HEK293 (cell line): ENCODE data around the gene WAPL.

Experiments
- GLI4 ChIP-seq: fragments of 450-650 bp; formaldehyde crosslinking; IDR thresholded peaks from 2 replicates; pipeline ENCODE4 v1.5.1; 2016; ENCODE audit warnings: missing biosample characterization, missing genetic modification characterization
- GLIS2 ChIP-seq: fragments of 450-650 bp; formaldehyde crosslinking; IDR thresholded peaks from 2 replicates; pipeline ENCODE4 v1.5.1; 2016; ENCODE audit warnings: missing biosample characterization, missing genetic modification characterization
- HOXA7 ChIP-seq: sonication (generic); formaldehyde crosslinking; IDR thresholded peaks from 2 replicates; pipeline ENCODE4 v1.8.1; 2022; ENCODE audit warnings: missing genetic modification reagents, borderline replicate concordance
- HOXD13 ChIP-seq: sonication (generic); formaldehyde crosslinking; IDR thresholded peaks from 2 replicates; pipeline ENCODE4 v1.8.0; 2022; ENCODE audit warnings: missing genetic modification reagents, borderline replicate concordance
- KLF1 ChIP-seq: fragments of 450-650 bp; formaldehyde crosslinking; IDR thresholded peaks from 2 replicates; pipeline ENCODE4 v1.5.1; 2016; ENCODE audit warnings: missing biosample characterization, missing genetic modification characterization
- PRDM1 ChIP-seq: fragments of 450-650 bp; formaldehyde crosslinking; IDR thresholded peaks from 2 replicates; pipeline ENCODE4; 2016; ENCODE audit warnings: missing biosample characterization, missing genetic modification characterization
- RBAK ChIP-seq: fragments of 450-650 bp; formaldehyde crosslinking; IDR thresholded peaks from 2 replicates; pipeline ENCODE4 v1.5.1; 2016; ENCODE audit warnings: missing biosample characterization, missing genetic modification characterization
- ZFHX2 ChIP-seq: fragments of 450-650 bp; formaldehyde crosslinking; conservative IDR thresholded peaks from 2 replicates; pipeline ENCODE4 v1.5.1; 2016; ENCODE audit warnings: missing biosample characterization, missing genetic modification characterization
- ZIC2 ChIP-seq: fragments of 450-650 bp; formaldehyde crosslinking; IDR thresholded peaks from 2 replicates; pipeline ENCODE4 v1.5.1; 2016; ENCODE audit warnings: missing biosample characterization, missing genetic modification characterization
- ZNF114 ChIP-seq: fragments of 450-650 bp; formaldehyde crosslinking; IDR thresholded peaks from 2 replicates; pipeline ENCODE4 v1.5.0; 2017; ENCODE audit warnings: missing biosample characterization, missing genetic modification characterization
- ZNF155 ChIP-seq: fragments of 450-650 bp; formaldehyde crosslinking; IDR thresholded peaks from 2 replicates; pipeline ENCODE4 v1.5.1; 2016; ENCODE audit warnings: missing biosample characterization, missing genetic modification characterization
- ZNF174 ChIP-seq: fragments of 450-650 bp; formaldehyde crosslinking; IDR thresholded peaks from 2 replicates; pipeline ENCODE4 v1.5.0; 2017; ENCODE audit warnings: missing biosample characterization, mild to moderate bottlenecking, missing genetic modification characterization
- ZNF175 ChIP-seq: fragments of 450-650 bp; formaldehyde crosslinking; IDR thresholded peaks from 2 replicates; pipeline ENCODE4 v1.5.1; 2016; ENCODE audit warnings: missing biosample characterization, missing genetic modification characterization
- ZNF23 ChIP-seq: fragments of 450-650 bp; formaldehyde crosslinking; IDR thresholded peaks from 2 replicates; pipeline ENCODE4 v1.5.1; 2016; ENCODE audit warnings: missing biosample characterization, missing genetic modification characterization, borderline replicate concordance
- ZNF239 ChIP-seq: fragments of 450-650 bp; formaldehyde crosslinking; IDR thresholded peaks from 2 replicates; pipeline ENCODE4 v1.5.1; 2016; ENCODE audit warnings: missing biosample characterization, missing genetic modification characterization
- ZNF335 ChIP-seq: fragments of 450-650 bp; formaldehyde crosslinking; conservative IDR thresholded peaks from 2 replicates; pipeline ENCODE4 v1.5.1; 2016; ENCODE audit warnings: missing biosample characterization, missing genetic modification characterization
- ZNF510 ChIP-seq: fragments of 450-650 bp; formaldehyde crosslinking; IDR thresholded peaks from 2 replicates; pipeline ENCODE4 v1.5.1; 2018; ENCODE audit warnings: mild to moderate bottlenecking, missing genetic modification characterization, missing biosample characterization; ENCODE audit not compliant: insufficient replicate concordance
- ZNF530 ChIP-seq: fragments of 450-650 bp; formaldehyde crosslinking; IDR thresholded peaks from 2 replicates; pipeline ENCODE4 v1.5.1; 2016; ENCODE audit warnings: low read depth, missing biosample characterization, missing genetic modification characterization
- ZNF555 ChIP-seq: fragments of 450-650 bp; formaldehyde crosslinking; conservative IDR thresholded peaks from 2 replicates; pipeline ENCODE4 v1.5.1; 2017; ENCODE audit warnings: missing biosample characterization, mild to moderate bottlenecking, missing genetic modification characterization, inconsistent platforms
- ZNF571 ChIP-seq: fragments of 450-650 bp; formaldehyde crosslinking; IDR thresholded peaks from 2 replicates; pipeline ENCODE4 v1.5.0; 2017; ENCODE audit warnings: missing biosample characterization, missing genetic modification characterization
- ZNF600 ChIP-seq: fragments of 450-650 bp; formaldehyde crosslinking; IDR thresholded peaks from 2 replicates; pipeline ENCODE4 v1.5.1; 2016; ENCODE audit warnings: missing biosample characterization, missing genetic modification characterization
- ZNF670 ChIP-seq: fragments of 450-650 bp; formaldehyde crosslinking; IDR thresholded peaks from 2 replicates; pipeline ENCODE4 v1.5.1; 2016; ENCODE audit warnings: missing biosample characterization, missing genetic modification characterization, low read depth
- ZNF707 ChIP-seq: fragments of 450-650 bp; formaldehyde crosslinking; IDR thresholded peaks from 2 replicates; pipeline ENCODE4 v1.5.1; 2016; ENCODE audit warnings: missing biosample characterization, missing genetic modification characterization
- ZNF776 ChIP-seq: fragments of 450-650 bp; formaldehyde crosslinking; IDR thresholded peaks from 2 replicates; pipeline ENCODE4 v1.5.0; 2017; ENCODE audit warnings: missing biosample characterization, missing genetic modification characterization, borderline replicate concordance
- ZNF785 ChIP-seq: fragments of 450-650 bp; formaldehyde crosslinking; IDR thresholded peaks from 2 replicates; pipeline ENCODE4 v1.5.1; 2016; ENCODE audit warnings: missing biosample characterization, missing genetic modification characterization
- ZNF791 ChIP-seq: fragments of 450-650 bp; formaldehyde crosslinking; IDR thresholded peaks from 2 replicates; pipeline ENCODE4 v1.5.1; 2016; ENCODE audit warnings: missing biosample characterization, missing genetic modification characterization
- TF ChIP-seq, protein P1 (sequence below): fragments of 450-650 bp; formaldehyde crosslinking; IDR thresholded peaks from 2 replicates; pipeline ENCODE4 v1.5.0; 2017; ENCODE audit warnings: missing biosample characterization, missing genetic modification characterization, borderline replicate concordance
- TF ChIP-seq, protein P2 (sequence below): fragments of 450-650 bp; formaldehyde crosslinking; IDR thresholded peaks from 2 replicates; pipeline ENCODE4 v1.5.1; 2016; ENCODE audit warnings: missing biosample characterization, missing genetic modification characterization, borderline replicate concordance
- TF ChIP-seq, protein P3 (sequence below): IDR thresholded peaks from 2 replicates; pipeline ENCODE4 v1.6.1; 2011; ENCODE audit warnings: mild to moderate bottlenecking, low read depth, low read length, borderline replicate concordance
- TF ChIP-seq, protein P4 (sequence below): sonication (generic); formaldehyde crosslinking; IDR thresholded peaks from 2 replicates; pipeline ENCODE4 v1.8.1; 2022; ENCODE audit warnings: mild to moderate bottlenecking, moderate library complexity, missing genetic modification reagents
- TF ChIP-seq, protein P5 (sequence below): fragments of 450-650 bp; formaldehyde crosslinking; IDR thresholded peaks from 2 replicates; pipeline ENCODE4 v1.5.1; 2016; ENCODE audit warnings: missing biosample characterization, missing genetic modification characterization
- TF ChIP-seq, protein P6 (sequence below): fragments of 450-650 bp; formaldehyde crosslinking; optimal IDR thresholded peaks from 2 replicates; pipeline ENCODE3; 2016; ENCODE audit warnings: missing biosample characterization, mild to moderate bottlenecking, missing genetic modification characterization

The WAPL gene

DNA sequence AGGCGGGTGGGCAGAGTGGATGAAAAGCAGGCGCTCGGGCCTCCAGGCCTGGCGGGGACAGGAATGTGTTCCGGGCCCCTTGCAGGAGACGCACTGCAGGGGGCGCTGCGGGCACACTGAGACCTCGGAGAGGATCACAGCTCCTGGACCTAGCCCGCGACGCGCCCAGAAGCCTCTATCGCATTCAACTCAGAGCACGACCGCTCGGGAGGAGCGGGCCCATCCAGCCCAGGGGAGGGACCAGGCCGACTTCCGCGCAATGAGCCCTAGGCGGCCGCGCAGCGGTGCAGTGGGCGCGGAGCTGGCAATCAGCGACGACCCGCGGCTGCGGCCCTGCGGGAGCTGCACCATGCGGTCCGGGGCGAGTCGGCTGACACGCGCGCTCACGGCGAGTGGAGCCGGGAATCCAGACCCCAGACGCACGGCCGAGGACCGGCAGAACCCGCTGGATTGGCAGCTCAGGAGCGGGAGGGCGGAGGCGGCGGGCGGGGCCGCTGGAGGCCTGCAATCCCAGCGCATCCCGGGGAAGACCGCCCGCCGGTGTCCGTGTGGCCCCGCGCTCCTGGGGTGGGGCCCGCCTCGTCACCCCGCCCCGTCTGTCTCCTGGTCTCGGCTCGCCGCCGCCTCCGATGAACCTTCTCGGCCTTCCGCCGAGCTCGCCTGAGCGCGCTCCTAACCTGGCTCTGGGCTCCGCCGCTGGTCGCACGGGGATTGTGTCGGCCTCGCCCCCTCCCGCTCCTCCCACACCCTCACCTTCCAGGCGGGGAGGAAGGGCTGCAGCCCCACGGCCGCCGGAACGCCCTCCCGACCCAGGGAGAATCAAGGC, 121.5 kb downstream of the WAPL start (continued):
- TF ChIP-seq, protein P1, sequence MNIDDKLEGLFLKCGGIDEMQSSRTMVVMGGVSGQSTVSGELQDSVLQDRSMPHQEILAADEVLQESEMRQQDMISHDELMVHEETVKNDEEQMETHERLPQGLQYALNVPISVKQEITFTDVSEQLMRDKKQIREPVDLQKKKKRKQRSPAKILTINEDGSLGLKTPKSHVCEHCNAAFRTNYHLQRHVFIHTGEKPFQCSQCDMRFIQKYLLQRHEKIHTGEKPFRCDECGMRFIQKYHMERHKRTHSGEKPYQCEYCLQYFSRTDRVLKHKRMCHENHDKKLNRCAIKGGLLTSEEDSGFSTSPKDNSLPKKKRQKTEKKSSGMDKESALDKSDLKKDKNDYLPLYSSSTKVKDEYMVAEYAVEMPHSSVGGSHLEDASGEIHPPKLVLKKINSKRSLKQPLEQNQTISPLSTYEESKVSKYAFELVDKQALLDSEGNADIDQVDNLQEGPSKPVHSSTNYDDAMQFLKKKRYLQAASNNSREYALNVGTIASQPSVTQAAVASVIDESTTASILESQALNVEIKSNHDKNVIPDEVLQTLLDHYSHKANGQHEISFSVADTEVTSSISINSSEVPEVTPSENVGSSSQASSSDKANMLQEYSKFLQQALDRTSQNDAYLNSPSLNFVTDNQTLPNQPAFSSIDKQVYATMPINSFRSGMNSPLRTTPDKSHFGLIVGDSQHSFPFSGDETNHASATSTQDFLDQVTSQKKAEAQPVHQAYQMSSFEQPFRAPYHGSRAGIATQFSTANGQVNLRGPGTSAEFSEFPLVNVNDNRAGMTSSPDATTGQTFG (tag by site-specific recombination) = no peak
- peak; percentile 89 for TF ChIP-seq KLF1 (tag by site-specific recombination)
- no peak for TF ChIP-seq ZNF670 (tag by site-specific recombination)
- no peak for TF ChIP-seq ZNF530
- TF ChIP-seq ZNF785 (tag by site-specific recombination) = peak; percentile 85; the same call in 1 of the 2 replicates
- TF ChIP-seq, protein P2, sequence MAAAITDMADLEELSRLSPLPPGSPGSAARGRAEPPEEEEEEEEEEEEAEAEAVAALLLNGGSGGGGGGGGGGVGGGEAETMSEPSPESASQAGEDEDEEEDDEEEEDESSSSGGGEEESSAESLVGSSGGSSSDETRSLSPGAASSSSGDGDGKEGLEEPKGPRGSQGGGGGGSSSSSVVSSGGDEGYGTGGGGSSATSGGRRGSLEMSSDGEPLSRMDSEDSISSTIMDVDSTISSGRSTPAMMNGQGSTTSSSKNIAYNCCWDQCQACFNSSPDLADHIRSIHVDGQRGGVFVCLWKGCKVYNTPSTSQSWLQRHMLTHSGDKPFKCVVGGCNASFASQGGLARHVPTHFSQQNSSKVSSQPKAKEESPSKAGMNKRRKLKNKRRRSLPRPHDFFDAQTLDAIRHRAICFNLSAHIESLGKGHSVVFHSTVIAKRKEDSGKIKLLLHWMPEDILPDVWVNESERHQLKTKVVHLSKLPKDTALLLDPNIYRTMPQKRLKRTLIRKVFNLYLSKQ (tag by site-specific recombination) = no peak
- TF ChIP-seq PRDM1 (tag by site-specific recombination) = no peak
- TF ChIP-seq, protein P3, sequence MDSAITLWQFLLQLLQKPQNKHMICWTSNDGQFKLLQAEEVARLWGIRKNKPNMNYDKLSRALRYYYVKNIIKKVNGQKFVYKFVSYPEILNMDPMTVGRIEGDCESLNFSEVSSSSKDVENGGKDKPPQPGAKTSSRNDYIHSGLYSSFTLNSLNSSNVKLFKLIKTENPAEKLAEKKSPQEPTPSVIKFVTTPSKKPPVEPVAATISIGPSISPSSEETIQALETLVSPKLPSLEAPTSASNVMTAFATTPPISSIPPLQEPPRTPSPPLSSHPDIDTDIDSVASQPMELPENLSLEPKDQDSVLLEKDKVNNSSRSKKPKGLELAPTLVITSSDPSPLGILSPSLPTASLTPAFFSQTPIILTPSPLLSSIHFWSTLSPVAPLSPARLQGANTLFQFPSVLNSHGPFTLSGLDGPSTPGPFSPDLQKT = no peak
- TF ChIP-seq, protein P4, sequence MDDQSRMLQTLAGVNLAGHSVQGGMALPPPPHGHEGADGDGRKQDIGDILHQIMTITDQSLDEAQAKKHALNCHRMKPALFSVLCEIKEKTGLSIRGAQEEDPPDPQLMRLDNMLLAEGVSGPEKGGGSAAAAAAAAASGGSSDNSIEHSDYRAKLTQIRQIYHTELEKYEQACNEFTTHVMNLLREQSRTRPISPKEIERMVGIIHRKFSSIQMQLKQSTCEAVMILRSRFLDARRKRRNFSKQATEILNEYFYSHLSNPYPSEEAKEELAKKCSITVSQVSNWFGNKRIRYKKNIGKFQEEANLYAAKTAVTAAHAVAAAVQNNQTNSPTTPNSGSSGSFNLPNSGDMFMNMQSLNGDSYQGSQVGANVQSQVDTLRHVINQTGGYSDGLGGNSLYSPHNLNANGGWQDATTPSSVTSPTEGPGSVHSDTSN (CRISPR knock-in tag) = no peak
- TF ChIP-seq GLI4 (tag by site-specific recombination) = no peak
- TF ChIP-seq ZNF600 (tag by site-specific recombination) = peak; percentile 99
- TF ChIP-seq RBAK (tag by site-specific recombination) = no peak
- TF ChIP-seq ZNF776 (tag by site-specific recombination) = no peak
- TF ChIP-seq ZNF335 = peak; percentile 85
- TF ChIP-seq ZNF23 (tag by site-specific recombination) = no peak
- no peak for TF ChIP-seq ZNF175 (tag by site-specific recombination)
- TF ChIP-seq ZNF174 (tag by site-specific recombination) = no peak
- no peak for TF ChIP-seq ZNF510
- no peak for TF ChIP-seq ZNF155
- no peak for TF ChIP-seq ZNF114 (tag by site-specific recombination)
- TF ChIP-seq, protein P5, sequence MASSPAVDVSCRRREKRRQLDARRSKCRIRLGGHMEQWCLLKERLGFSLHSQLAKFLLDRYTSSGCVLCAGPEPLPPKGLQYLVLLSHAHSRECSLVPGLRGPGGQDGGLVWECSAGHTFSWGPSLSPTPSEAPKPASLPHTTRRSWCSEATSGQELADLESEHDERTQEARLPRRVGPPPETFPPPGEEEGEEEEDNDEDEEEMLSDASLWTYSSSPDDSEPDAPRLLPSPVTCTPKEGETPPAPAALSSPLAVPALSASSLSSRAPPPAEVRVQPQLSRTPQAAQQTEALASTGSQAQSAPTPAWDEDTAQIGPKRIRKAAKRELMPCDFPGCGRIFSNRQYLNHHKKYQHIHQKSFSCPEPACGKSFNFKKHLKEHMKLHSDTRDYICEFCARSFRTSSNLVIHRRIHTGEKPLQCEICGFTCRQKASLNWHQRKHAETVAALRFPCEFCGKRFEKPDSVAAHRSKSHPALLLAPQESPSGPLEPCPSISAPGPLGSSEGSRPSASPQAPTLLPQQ = peak; percentile 99
- TF ChIP-seq ZNF571 = no peak
- peak; percentile 81 for TF ChIP-seq ZFHX2
- TF ChIP-seq ZNF791 (tag by site-specific recombination) = no peak
- TF ChIP-seq ZNF707 (tag by site-specific recombination) = no peak
- TF ChIP-seq, protein P6, sequence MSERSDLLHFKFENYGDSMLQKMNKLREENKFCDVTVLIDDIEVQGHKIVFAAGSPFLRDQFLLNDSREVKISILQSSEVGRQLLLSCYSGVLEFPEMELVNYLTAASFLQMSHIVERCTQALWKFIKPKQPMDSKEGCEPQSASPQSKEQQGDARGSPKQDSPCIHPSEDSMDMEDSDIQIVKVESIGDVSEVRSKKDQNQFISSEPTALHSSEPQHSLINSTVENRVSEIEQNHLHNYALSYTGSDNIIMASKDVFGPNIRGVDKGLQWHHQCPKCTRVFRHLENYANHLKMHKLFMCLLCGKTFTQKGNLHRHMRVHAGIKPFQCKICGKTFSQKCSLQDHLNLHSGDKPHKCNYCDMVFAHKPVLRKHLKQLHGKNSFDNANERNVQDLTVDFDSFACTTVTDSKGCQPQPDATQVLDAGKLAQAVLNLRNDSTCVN (tag by site-specific recombination) = peak; percentile 98
- TF ChIP-seq HOXD13 = no peak
- TF ChIP-seq GLIS2 = peak; percentile 90
- peak; percentile 99 for TF ChIP-seq ZIC2 (tag by site-specific recombination)
- TF ChIP-seq ZNF239 (tag by site-specific recombination) = no peak
- no peak for TF ChIP-seq HOXA7 (CRISPR knock-in tag)
- TF ChIP-seq ZNF555 = no peak
